Vagina (tissue), 2 donors: ENCODE measurements around the gene ZNF445.

Experiments used
- POLR2A ChIP-seq, 2 donors: fragments of 450-650 bp; IDR thresholded peaks; one replicate each; pipeline ENCODE4 v1.6.1; 2017; ENCODE audit warnings: antibody characterized with exemption in 2 of 2, mild to moderate bottlenecking in 2 of 2, moderate library complexity in 2 of 2
- TF ChIP-seq, protein P1 (sequence below), 3 experiments: fragments of 450-650 bp in 2 of 3; fragments of 200-600 bp in 1 of 3; sonication (generic) in 1 of 3; IDR thresholded peaks; one replicate each; pipeline ENCODE4 v1.5.1; 2017 to 2019; ENCODE audit warnings: antibody characterized with exemption in 3 of 3, mild to moderate bottlenecking in 2 of 3, moderate library complexity in 2 of 3

- TF ChIP-seq, protein P1, sequence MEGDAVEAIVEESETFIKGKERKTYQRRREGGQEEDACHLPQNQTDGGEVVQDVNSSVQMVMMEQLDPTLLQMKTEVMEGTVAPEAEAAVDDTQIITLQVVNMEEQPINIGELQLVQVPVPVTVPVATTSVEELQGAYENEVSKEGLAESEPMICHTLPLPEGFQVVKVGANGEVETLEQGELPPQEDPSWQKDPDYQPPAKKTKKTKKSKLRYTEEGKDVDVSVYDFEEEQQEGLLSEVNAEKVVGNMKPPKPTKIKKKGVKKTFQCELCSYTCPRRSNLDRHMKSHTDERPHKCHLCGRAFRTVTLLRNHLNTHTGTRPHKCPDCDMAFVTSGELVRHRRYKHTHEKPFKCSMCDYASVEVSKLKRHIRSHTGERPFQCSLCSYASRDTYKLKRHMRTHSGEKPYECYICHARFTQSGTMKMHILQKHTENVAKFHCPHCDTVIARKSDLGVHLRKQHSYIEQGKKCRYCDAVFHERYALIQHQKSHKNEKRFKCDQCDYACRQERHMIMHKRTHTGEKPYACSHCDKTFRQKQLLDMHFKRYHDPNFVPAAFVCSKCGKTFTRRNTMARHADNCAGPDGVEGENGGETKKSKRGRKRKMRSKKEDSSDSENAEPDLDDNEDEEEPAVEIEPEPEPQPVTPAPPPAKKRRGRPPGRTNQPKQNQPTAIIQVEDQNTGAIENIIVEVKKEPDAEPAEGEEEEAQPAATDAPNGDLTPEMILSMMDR (IDR thresholded peaks at IDR 0.05) = no peak
- TF ChIP-seq POLR2A (IDR thresholded peaks at IDR 0.05) = no peak
Observed at GRCh38 chr3:44467241-44467640, 10.2 kb downstream of the ZNF445 start.
